ENCODE measurements around the gene GRK3. TPM values are rescaled to one million over a fixed set of nuclear protein-coding genes. Genes with fewer than 3 reads are reported as not detected.

The GRK3 gene
- total and polyA plus RNA-seq, 10 of the 15 experiments (the other 5 are each of a cell fraction or from before 2014, with no cell fraction given): 3.1 to 35.1 (median 14.7) TPM

GRCh38 chr22:25623310-25623734 lies 58.8 kb downstream of the GRK3 start (continued):
- TF ChIP-seq ZBTB40 (IDR thresholded peaks at IDR 0.05; ENCODE audit: borderline replicate concordance) (no peak), ATF7 (IDR thresholded peaks at IDR 0.05; ENCODE audit: low read depth) (peak; percentile 71), SMAD1 (IDR thresholded peaks at IDR 0.05; ENCODE audit: low read depth, partially characterized antibody) (no peak), CREB1 (IDR thresholded peaks at IDR 0.05; ENCODE audit: low read depth) (0 out of 2 replicates have a peak, but pooled peaks have one; percentile 33), CEBPB (IDR thresholded peaks at IDR 0.05; ENCODE audit: borderline replicate concordance in 1 of 2, low read depth in 2 of 2, low read length in 2 of 2) (no peak), SMAD5 (IDR thresholded peaks at IDR 0.05; ENCODE audit: low read depth) (no peak), ZZZ3 (IDR thresholded peaks at IDR 0.05; ENCODE audit: control insufficient read depth, insufficient read length, low read depth) (no peak), E4F1 (IDR thresholded peaks at IDR 0.05; ENCODE audit: borderline replicate concordance, partially characterized antibody) (no peak), MTA3 (IDR thresholded peaks at IDR 0.05; ENCODE audit: borderline replicate concordance, low read length) (peak; percentile 84; the same call in 1 of the 2 replicates), ATF2 (IDR thresholded peaks at IDR 0.05; ENCODE audit: low read length) (no peak), GABPA (IDR thresholded peaks at IDR 0.05; ENCODE audit: low read depth) (no peak), YY1 (IDR thresholded peaks at IDR 0.05; ENCODE audit: low read depth, low read length) (no peak), ZNF687 (IDR thresholded peaks at IDR 0.05) (peak; percentile 65; the same call in 1 of the 2 replicates), ZBTB4 (CRISPR knock-in tag; IDR thresholded peaks at IDR 0.05) (no peak), SREBF2 (IDR thresholded peaks at IDR 0.05; ENCODE audit: low read length) (no peak)

All from GM12878 (cell line).